Gastrocnemius medialis (tissue), 4 donors: ENCODE measurements around the gene KBTBD6. TPM values are rescaled to one million over a fixed set of nuclear protein-coding genes. Genes with fewer than 3 reads are reported as not detected.
"Not testable (repeated sequence)": the region's sequence is repeated elsewhere in the genome, so short reads cannot be mapped to it uniquely, and the experiment has no call there.

Experiments used
- ATAC-seq, 2 donors: fragments of 150-250 bp; one replicate each; pipeline ENCODE4 v1.9.1; 2016
- DNase-seq, 2 donors: peaks; one replicate each; pipeline ENCODE4 v3.0.0-alpha.2; 2019
- H3K27ac ChIP-seq, 4 donors: fragments of 200-600 bp; sonication (generic); 1 replicate in 1 of 4; 2 replicates in 3 of 4; pipeline ENCODE4 v1.5.1; 2016 to 2018; ENCODE audit warnings: mild to moderate bottlenecking in 2 of 4, moderate library complexity in 1 of 4
- H3K27me3 ChIP-seq, 3 donors: fragments of 200-600 bp; sonication (generic) in 2 of 3; 1 replicate in 1 of 3; 2 replicates in 2 of 3; pipeline versions ENCODE4 v1.5.1 to v1.6.0; 2016 to 2019; ENCODE audit warnings: mild to moderate bottlenecking in 1 of 3, moderate library complexity in 1 of 3
- H3K36me3 ChIP-seq, 2 donors: fragments of 200-600 bp; sonication (generic) in 1 of 2; one replicate each; pipeline ENCODE4 v1.5.1; 2017 to 2018
- H3K4me1 ChIP-seq, 2 donors: fragments of 200-600 bp; sonication (generic) in 1 of 2; one replicate each; pipeline ENCODE4 v1.5.1; 2016 to 2017; ENCODE audit warnings: mild to moderate bottlenecking in 2 of 2
- H3K4me3 ChIP-seq, 4 donors: fragments of 200-600 bp; sonication (generic) in 3 of 4; 1 replicate in 1 of 4; 2 replicates in 3 of 4; pipeline ENCODE4 v1.5.1; 2016 to 2019; ENCODE audit warnings: mild to moderate bottlenecking in 2 of 4
- H3K9me3 ChIP-seq, 3 donors: fragments of 200-600 bp; sonication (generic) in 2 of 3; 1 replicate in 1 of 3; 2 replicates in 2 of 3; pipeline ENCODE4 v1.5.1; 2016 to 2019
- CTCF ChIP-seq, 5 experiments: fragments of 450-650 bp in 3 of 5; fragments of 200-600 bp in 2 of 5; sonication (generic) in 2 of 5; IDR thresholded peaks in 4 of 5; conservative IDR thresholded peaks in 1 of 5; 1 replicate in 4 of 5; 2 replicates in 1 of 5; pipeline ENCODE4 v1.5.1; 2016 to 2019; ENCODE audit warnings: antibody characterized with exemption in 5 of 5, mild to moderate bottlenecking in 3 of 5, moderate library complexity in 3 of 5
- POLR2A ChIP-seq, 2 donors: fragments of 450-650 bp; IDR thresholded peaks; one replicate each; pipeline ENCODE4 v1.6.1; 2017; ENCODE audit warnings: antibody characterized with exemption in 2 of 2, mild to moderate bottlenecking in 2 of 2, moderate library complexity in 2 of 2
- in situ Hi-C, 4 donors: fragments of 200-750 bp; cut with MboI; loops; one replicate each; pipeline versions ENCODE4 v1.15.0 to v1.8.0; 2017; ENCODE audit warnings: low sequenced_read_pairs in 4 of 4
- intact Hi-C: fragments of 100-400 bp; cut with DNase I; formaldehyde crosslinking; loops from one replicate; pipeline ENCODE4 v1.15.1; 2023; ENCODE audit warnings: low total_unique reads
- total RNA-seq, 4 donors: library from RNA; depleted of rRNA; stranded (reverse); fragments of >200 nt; gene quantifications; one replicate each; pipeline versions ENCODE4 v1.1.0 to v1.2.3, GENCODE V29; 2016

KBTBD6 gene
- total RNA-seq, 4 donors from 2014 or later = 3.7 to 6.1 (median 5.3) TPM

- in situ Hi-C loops = no loop called here
- no peak for ATAC-seq
- H3K27ac ChIP-seq = no peak overlapping the region
- no peaks in the 10 kb centered on the region for H3K9me3 ChIP-seq
- TF ChIP-seq POLR2A (IDR thresholded peaks at IDR 0.05) (no peak), CTCF (IDR thresholded peaks at IDR 0.05 in 4 of 5, conservative IDR thresholded peaks at IDR 0.05 in 1 of 5) (no peak)
- DNase-seq = no peak
- H3K36me3 ChIP-seq = no peaks in the 10 kb centered on the region
- H3K27me3 ChIP-seq = no peaks in the 10 kb centered on the region
- no peaks in the 10 kb centered on the region for H3K4me1 ChIP-seq
- intact Hi-C loops = no loop called here
- no peak overlapping the region for H3K4me3 ChIP-seq
These were observed 45.0 kb upstream of the KBTBD6 start for GRCh38 chr13:41177616-41178015.

GRCh38 chr13:41175576-41175975 is 43.0 kb upstream of the KBTBD6 start:
- H3K36me3 ChIP-seq, H3K4me3 ChIP-seq, H3K4me1 ChIP-seq, H3K9me3 ChIP-seq, H3K27ac ChIP-seq, in situ Hi-C loops, intact Hi-C loops, H3K27me3 ChIP-seq, ATAC-seq, DNase-seq: not testable (repeated sequence)

GRCh38 chr13:41162151-41162550 is 29.5 kb upstream of the KBTBD6 start:
- Histone ChIP-seq H3K36me3 (no peaks in the 10 kb centered on the region), H3K9me3 (no peaks in the 10 kb centered on the region), H3K27me3 (no peaks in the 10 kb centered on the region), H3K4me1 (no peaks in the 10 kb centered on the region), H3K27ac (no peak overlapping the region), H3K4me3 (no peak overlapping the region)
- no peak for ATAC-seq
- intact Hi-C loops = no loop called here
- no peak for DNase-seq
- TF ChIP-seq POLR2A (IDR thresholded peaks at IDR 0.05) = no peak
- no peak for TF ChIP-seq CTCF (IDR thresholded peaks at IDR 0.05 in 4 of 5, conservative IDR thresholded peaks at IDR 0.05 in 1 of 5)
- in situ Hi-C loops = no loop called here

- no peaks in the 10 kb centered on the region for H3K4me1 ChIP-seq
- intact Hi-C loops = no loop called here
- no peak for TF ChIP-seq CTCF (IDR thresholded peaks at IDR 0.05 in 4 of 5, conservative IDR thresholded peaks at IDR 0.05 in 1 of 5)
- TF ChIP-seq POLR2A (IDR thresholded peaks at IDR 0.05) = no peak
- no peaks in the 10 kb centered on the region for H3K9me3 ChIP-seq
- ATAC-seq (no peak), DNase-seq (no peak)
- no peak overlapping the region for H3K27ac ChIP-seq
- no peak overlapping the region for H3K4me3 ChIP-seq
- H3K36me3 ChIP-seq = no peaks in the 10 kb centered on the region
- in situ Hi-C loops = no loop called here
- no peaks in the 10 kb centered on the region for H3K27me3 ChIP-seq
These were observed 26.6 kb upstream of the KBTBD6 start for GRCh38 chr13:41159174-41159573.

GRCh38 chr13:41157048-41157717 is 24.6 kb upstream of the KBTBD6 start:
- no peak for ATAC-seq
- Histone ChIP-seq H3K27me3 (no peaks in the 10 kb centered on the region), H3K9me3 (no peaks in the 10 kb centered on the region), H3K27ac (no peak overlapping the region), H3K36me3 (no peaks in the 10 kb centered on the region), H3K4me1 (no peaks in the 10 kb centered on the region), H3K4me3 (no peak overlapping the region)
- in situ Hi-C loops (no loop called here), intact Hi-C loops (no loop called here)
- no peak for DNase-seq
- TF ChIP-seq POLR2A (IDR thresholded peaks at IDR 0.05) (no peak), CTCF (IDR thresholded peaks at IDR 0.05 in 4 of 5, conservative IDR thresholded peaks at IDR 0.05 in 1 of 5) (no peak)
